ENCODE results near the gene KRT38.

KRT38 gene

GRCh38 chr17:41483531-41483930 is 42.7 kb upstream of the KRT38 start:
- no peak for TF ChIP-seq CTCF (IDR thresholded peaks at IDR 0.05; ENCODE audit: insufficient read depth, low read depth, low read length, missing control alignments)
- H3K4me3 ChIP-seq (ENCODE audit: low read length): no peak overlapping the region
- DNase-seq (ENCODE audit: low read depth): no peak

GRCh38 chr17:41481036-41481435 is 40.3 kb upstream of the KRT38 start, which contains the start of gene KRT35:
Gene KRT35, minus strand, starts transcription at chr17:41481151. Its CDS starts 54 bp downstream, at chr17:41481097.
- no peak for TF ChIP-seq CTCF (IDR thresholded peaks at IDR 0.05; ENCODE audit: insufficient read depth, low read depth, low read length, missing control alignments)
- no peak for DNase-seq (ENCODE audit: low read depth)
- no peak within 1 kb of the TSS for H3K4me3 ChIP-seq (ENCODE audit: low read length)

- TF ChIP-seq CTCF (IDR thresholded peaks at IDR 0.05; ENCODE audit: insufficient read depth, low read depth, low read length, missing control alignments): no peak
- DNase-seq (ENCODE audit: low read depth): no peak
- no peak overlapping the region for H3K4me3 ChIP-seq (ENCODE audit: low read length)
Measured at GRCh38 chr17:41480581-41480980, 39.8 kb upstream of the KRT38 start.

DNA sequence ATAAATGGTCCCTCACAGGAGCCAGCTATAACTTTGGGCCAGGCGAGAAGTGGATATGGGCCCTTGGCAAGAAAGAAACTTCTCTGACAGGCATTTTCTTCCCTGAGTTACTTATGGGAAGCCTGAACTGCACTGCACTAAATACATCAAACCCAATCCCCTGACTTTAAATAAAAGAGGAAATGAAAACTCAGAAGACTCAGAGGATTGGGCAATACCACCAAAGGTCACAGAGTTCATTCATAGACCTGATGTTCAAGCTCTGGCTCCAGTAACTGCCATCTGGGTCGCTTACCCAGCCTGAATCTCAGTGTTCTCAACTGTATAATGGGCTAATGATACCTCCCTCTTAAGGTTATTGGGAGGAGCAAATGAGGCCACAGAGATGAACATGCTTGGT is 39.4 kb upstream of the KRT38 start:
- TF ChIP-seq CTCF (IDR thresholded peaks at IDR 0.05; ENCODE audit: insufficient read depth, low read depth, low read length, missing control alignments): no peak
- DNase-seq (ENCODE audit: low read depth): no peak

GRCh38 chr17:41478237-41478636 is 37.5 kb upstream of the KRT38 start:
- no peak overlapping the region for H3K4me3 ChIP-seq (ENCODE audit: low read length)
- DNase-seq (ENCODE audit: low read depth): no peak
- TF ChIP-seq CTCF (IDR thresholded peaks at IDR 0.05; ENCODE audit: insufficient read depth, low read depth, low read length, missing control alignments): no peak

More for the DNA sequence above, 39.4 kb upstream of the KRT38 start:
- no peak overlapping the region for H3K4me3 ChIP-seq (ENCODE audit: low read length)

- TF ChIP-seq CTCF (IDR thresholded peaks at IDR 0.05; ENCODE audit: insufficient read depth, low read depth, low read length, missing control alignments): no peak
- no peak for DNase-seq (ENCODE audit: low read depth)
- no peak overlapping the region for H3K4me3 ChIP-seq (ENCODE audit: low read length)
Measured at GRCh38 chr17:41476866-41477815, 36.4 kb upstream of the KRT38 start.

All from epithelial cell of esophagus (primary cell).